Lung (tissue), 12 donors: Measurements from ENCODE around the gene ZNF287. TPM values are rescaled to one million over a fixed set of nuclear protein-coding genes. Genes with fewer than 3 reads are reported as not detected.

Source experiments
- ATAC-seq: fragments of 200-7000 bp; cut with Tn5 transposase; one replicate; pipeline ENCODE4 v1.9.1; 2020; ENCODE audit warnings: moderate number of reproducible peaks; ENCODE audit not compliant: insufficient read depth, low FRiP score
- DNase-seq, 3 donors: peaks; one replicate each; pipeline ENCODE4 v3.0.0-alpha.2; 2013 to 2017
- H3K27ac ChIP-seq, 2 donors: one replicate each; pipeline ENCODE4 v1.5.1; 2013; ENCODE audit warnings: mild to moderate bottlenecking in 2 of 2, moderate library complexity in 2 of 2, control low read depth in 1 of 2, inconsistent platforms in 1 of 2, low read depth in 1 of 2, low read length in 1 of 2
- H3K27me3 ChIP-seq, 3 donors: one replicate each; pipeline ENCODE4 v1.5.1; 2013; ENCODE audit warnings: low read length in 2 of 3; ENCODE audit not compliant: control insufficient read depth in 3 of 3, insufficient read depth in 3 of 3
- H3K36me3 ChIP-seq, 4 donors: one replicate each; pipeline ENCODE4 v1.5.1; 2013; ENCODE audit warnings: low read length in 4 of 4, mild to moderate bottlenecking in 1 of 4, moderate library complexity in 1 of 4; ENCODE audit not compliant: control insufficient read depth in 4 of 4, insufficient read depth in 4 of 4
- H3K4me1 ChIP-seq, 5 donors: one replicate each; pipeline ENCODE4 v1.5.1; 2013; ENCODE audit warnings: low read length in 5 of 5, mild to moderate bottlenecking in 2 of 5, moderate library complexity in 1 of 5; ENCODE audit not compliant: control insufficient read depth in 5 of 5, insufficient read depth in 5 of 5
- H3K4me3 ChIP-seq: one replicate; pipeline ENCODE4 v1.5.1; 2013; ENCODE audit warnings: mild to moderate bottlenecking, control low read depth, moderate library complexity
- H3K9ac ChIP-seq, 2 donors: one replicate each; pipeline ENCODE4 v1.5.1; 2013; ENCODE audit warnings: low read length in 2 of 2, control low read depth in 1 of 2; ENCODE audit not compliant: insufficient read depth in 1 of 2
- H3K9me3 ChIP-seq, 4 donors: one replicate each; pipeline ENCODE4 v1.5.1; 2013; ENCODE audit warnings: low read length in 3 of 4, mild to moderate bottlenecking in 1 of 4, moderate library complexity in 1 of 4; ENCODE audit not compliant: control insufficient read depth in 4 of 4, insufficient read depth in 3 of 4
- CTCF ChIP-seq: IDR thresholded peaks from 2 replicates; pipeline ENCODE4 v1.5.1; 2012; ENCODE audit warnings: mild to moderate bottlenecking; ENCODE audit errors: control extremely low read depth, extremely low read depth
- WGBS, 2 donors: extraction: QIAGEN DNeasy Blood & Tissue Kit; methylation state at CpG; one replicate each; pipeline ENCODE4 v1.1.7; 2013; 5-methylcytosine and 5-hydroxymethylcytosine counted together
- polyA plus RNA-seq, 2 donors: library from polyadenylated mRNA; stranded (reverse); fragments of 200-250 nt; gene quantifications; one replicate each; pipeline ENCODE4 v1.2.1, GENCODE V29; 2013
- total RNA-seq, 2 donors: library from RNA; depleted of rRNA in 1 of 2; stranded (reverse); fragments of >200 nt in 1 of 2; gene quantifications; one replicate each; pipeline ENCODE4 v1.2.1, GENCODE V29; 2014 to 2021
- donor health status: control.
- donor health status: control.
- donor health status: Bipolar disorder and iron deficiency.
- donor health status: healthy.
- donor health status: DM: yes; HTN: yes; CAD: no.

The ZNF287 gene
- total and polyA plus RNA-seq, 4 donors, result 2.7 to 6.6 (median 5.0) TPM

GRCh38 chr17:16537130-16537458 is 31.9 kb downstream of the ZNF287 start:
- Histone ChIP-seq H3K36me3 (no peaks in the 10 kb centered on the region), H3K27me3 (no peaks in the 10 kb centered on the region), H3K4me3 (no peak overlapping the region), H3K9ac (no peak overlapping the region), H3K4me1 (no peaks in the 10 kb centered on the region), H3K9me3 (peaks cover 0 to 5% (median 0%) of the 10 kb centered on the region in 4 donors), H3K27ac (peak overlapping the region in 1 of 2 donors; percentile 26)
- 40 to 50% methylated on average over 2 of the region's 2 CpGs for WGBS, 2 donors
- DNase-seq (peak in 1 of 3 donors; percentile 7), ATAC-seq (no peak)
- no peak for TF ChIP-seq CTCF

GRCh38 chr17:16534236-16534635 is 34.8 kb downstream of the ZNF287 start:
- no peaks in the 10 kb centered on the region for H3K4me1 ChIP-seq
- DNase-seq (no peak), ATAC-seq (no peak)
- H3K27me3 ChIP-seq, result no peaks in the 10 kb centered on the region
- TF ChIP-seq CTCF, result no peak
- 88 to 93% methylated on average over 1 of the region's 1 CpG for WGBS, 2 donors
- H3K9ac ChIP-seq, result no peak overlapping the region
- no peak overlapping the region for H3K4me3 ChIP-seq
- no peaks in the 10 kb centered on the region for H3K36me3 ChIP-seq
- no peaks in the 10 kb centered on the region for H3K9me3 ChIP-seq
- H3K27ac ChIP-seq, result no peak overlapping the region

GRCh38 chr17:16529906-16530305 is 39.1 kb downstream of the ZNF287 start:
- ATAC-seq, result no peak

More at GRCh38 chr17:16529906-16530305, 39.1 kb downstream of the ZNF287 start:
- WGBS, 2 donors, result 80 to 89% methylated on average over 4 of the region's 4 CpGs
- Histone ChIP-seq H3K27ac (no peak overlapping the region), H3K27me3 (no peaks in the 10 kb centered on the region), H3K4me1 (no peaks in the 10 kb centered on the region), H3K36me3 (no peaks in the 10 kb centered on the region), H3K4me3 (no peak overlapping the region), H3K9ac (no peak overlapping the region), H3K9me3 (peaks cover 0 to 2% (median 0%) of the 10 kb centered on the region in 4 donors)
- DNase-seq, result no peak
- no peak for TF ChIP-seq CTCF
